HepG2 (cell line): ENCODE results near the gene NPHP3. TPM values are rescaled to one million over a fixed set of nuclear protein-coding genes. Genes with fewer than 3 reads are reported as not detected.
A peak's percentile ranks its signal among the peaks of the same experiment; 100 is the strongest.

ENCODE experiments used
- BORCS8-MEF2B ChIP-seq: sonication (generic); formaldehyde crosslinking; IDR thresholded peaks from 2 replicates; pipeline ENCODE4 v1.8.0; 2022; ENCODE audit warnings: mild to moderate bottlenecking, missing genetic modification reagents
- HBP1 ChIP-seq: IDR thresholded peaks from 2 replicates; pipeline ENCODE4 v1.6.1; 2016; ENCODE audit warnings: low read depth, control low read depth
- IRF1 ChIP-seq: sonication (generic); formaldehyde crosslinking; IDR thresholded peaks from 2 replicates; pipeline ENCODE4 v1.4.0; 2020; ENCODE audit warnings: low read depth, mild to moderate bottlenecking, missing genetic modification reagents
- KDM5B ChIP-seq: sonication (generic); formaldehyde crosslinking; IDR thresholded peaks from 2 replicates; pipeline ENCODE4 v1.4.0; 2020; ENCODE audit warnings: missing genetic modification reagents, mild to moderate bottlenecking, borderline replicate concordance
- KMT2B ChIP-seq: IDR thresholded peaks from 2 replicates; pipeline ENCODE4 v1.6.1; 2016; ENCODE audit warnings: missing genetic modification reagents, missing compliant biosample characterization
- NCOA2 ChIP-seq: sonication (generic); formaldehyde crosslinking; IDR thresholded peaks from 2 replicates; pipeline ENCODE4 v1.8.0; 2022; ENCODE audit warnings: inconsistent platforms
- PPARG ChIP-seq: conservative IDR thresholded peaks from 2 replicates; pipeline ENCODE4 v1.6.1; 2016; ENCODE audit warnings: missing biosample characterization, missing genetic modification reagents
- SRF ChIP-seq: IDR thresholded peaks from 2 replicates; pipeline ENCODE4 v1.6.1; 2011; ENCODE audit warnings: mild to moderate bottlenecking, low read depth, low read length, moderate library complexity
- THRA ChIP-seq: sonication (generic); formaldehyde crosslinking; IDR thresholded peaks from 2 replicates; pipeline ENCODE4 v1.4.0; 2020; ENCODE audit warnings: missing genetic modification reagents, borderline replicate concordance
- ZNF256 ChIP-seq: sonication (generic); formaldehyde crosslinking; conservative IDR thresholded peaks from 2 replicates; pipeline ENCODE4 v1.4.0; 2020; ENCODE audit warnings: missing genetic modification reagents
- ZNF282 ChIP-seq: fragments of 450-650 bp; IDR thresholded peaks from 2 replicates; pipeline ENCODE4 v1.6.1; 2018; ENCODE audit not compliant: partially characterized antibody
- ZNF460 ChIP-seq: sonication (generic); formaldehyde crosslinking; IDR thresholded peaks from 2 replicates; pipeline ENCODE4 v1.5.1; 2020; ENCODE audit warnings: missing genetic modification reagents, mild to moderate bottlenecking, borderline replicate concordance
- ZNF598 ChIP-seq: sonication (generic); formaldehyde crosslinking; IDR thresholded peaks from 2 replicates; pipeline ENCODE4 v1.5.1; 2020; ENCODE audit warnings: mild to moderate bottlenecking, missing genetic modification reagents, borderline replicate concordance
- ZNF792 ChIP-seq: IDR thresholded peaks from 2 replicates; pipeline ENCODE4 v1.6.1; 2016
- ZNF850 ChIP-seq: sonication (generic); formaldehyde crosslinking; conservative IDR thresholded peaks from 2 replicates; pipeline ENCODE4 v1.9.0; 2021; ENCODE audit warnings: mild to moderate bottlenecking, missing genetic modification reagents
- polyA plus RNA-seq, 8 experiments: library from polyadenylated mRNA; depleted of rRNA in 3 of 8; stranded (reverse) in 7 of 8; unstranded in 1 of 8; fragments of >200 nt; fragmentation: Illumina TruSeq in 4 of 8; extraction: Trizol in 4 of 8; gene quantifications; 2 replicates each; pipeline versions ENCODE4 v1.2.1 to v1.2.3, GENCODE V29; 2011 to 2016; ENCODE audit warnings: low read depth in 4 of 8, missing spikeins in 1 of 8, mixed read lengths in 1 of 8; ENCODE audit not compliant: insufficient read depth in 1 of 8
- total RNA-seq, 5 experiments: library from RNA; depleted of rRNA; stranded (reverse); fragments of >200 nt; fragmentation: Illumina TruSeq; extraction: Trizol; gene quantifications; 2 replicates each; pipeline ENCODE4 v1.2.3, GENCODE V29; 2016; ENCODE audit warnings: low read depth in 1 of 5
- TF ChIP-seq, protein P1 (sequence below): sonication (generic); formaldehyde crosslinking; IDR thresholded peaks from 2 replicates; pipeline ENCODE4 v1.4.0; 2020; ENCODE audit warnings: missing genetic modification reagents
- TF ChIP-seq, protein P2 (sequence below): sonication (generic); formaldehyde crosslinking; IDR thresholded peaks from 2 replicates; pipeline ENCODE4 v1.5.1; 2020; ENCODE audit warnings: mild to moderate bottlenecking, missing genetic modification reagents
- TF ChIP-seq, protein P3 (sequence below): sonication (generic); formaldehyde crosslinking; IDR thresholded peaks from 2 replicates; pipeline ENCODE4 v1.4.0; 2020; ENCODE audit warnings: missing genetic modification reagents, borderline replicate concordance

Gene NPHP3
- total and polyA plus RNA-seq, 2 of the 13 experiments (the other 11 are each of a cell fraction or from before 2014, with no cell fraction given) = 11.0 to 20.2 TPM

GRCh38 chr3:132659365-132660051 is 62.7 kb downstream of the NPHP3 start, which contains the start of gene ACAD11 (continued):
- TF ChIP-seq THRA (CRISPR knock-in tag) = no peak
- no peak for TF ChIP-seq PPARG
- no peak for TF ChIP-seq ZNF850
- TF ChIP-seq, protein P1, sequence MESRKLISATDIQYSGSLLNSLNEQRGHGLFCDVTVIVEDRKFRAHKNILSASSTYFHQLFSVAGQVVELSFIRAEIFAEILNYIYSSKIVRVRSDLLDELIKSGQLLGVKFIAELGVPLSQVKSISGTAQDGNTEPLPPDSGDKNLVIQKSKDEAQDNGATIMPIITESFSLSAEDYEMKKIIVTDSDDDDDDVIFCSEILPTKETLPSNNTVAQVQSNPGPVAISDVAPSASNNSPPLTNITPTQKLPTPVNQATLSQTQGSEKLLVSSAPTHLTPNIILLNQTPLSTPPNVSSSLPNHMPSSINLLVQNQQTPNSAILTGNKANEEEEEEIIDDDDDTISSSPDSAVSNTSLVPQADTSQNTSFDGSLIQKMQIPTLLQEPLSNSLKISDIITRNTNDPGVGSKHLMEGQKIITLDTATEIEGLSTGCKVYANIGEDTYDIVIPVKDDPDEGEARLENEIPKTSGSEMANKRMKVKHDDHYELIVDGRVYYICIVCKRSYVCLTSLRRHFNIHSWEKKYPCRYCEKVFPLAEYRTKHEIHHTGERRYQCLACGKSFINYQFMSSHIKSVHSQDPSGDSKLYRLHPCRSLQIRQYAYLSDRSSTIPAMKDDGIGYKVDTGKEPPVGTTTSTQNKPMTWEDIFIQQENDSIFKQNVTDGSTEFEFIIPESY (CRISPR knock-in tag) = no peak
- no peak for TF ChIP-seq KMT2B
- TF ChIP-seq KDM5B = no peak
- TF ChIP-seq ZNF598 (CRISPR knock-in tag) = no peak; the same call in 1 of the 2 replicates
- TF ChIP-seq, protein P2, sequence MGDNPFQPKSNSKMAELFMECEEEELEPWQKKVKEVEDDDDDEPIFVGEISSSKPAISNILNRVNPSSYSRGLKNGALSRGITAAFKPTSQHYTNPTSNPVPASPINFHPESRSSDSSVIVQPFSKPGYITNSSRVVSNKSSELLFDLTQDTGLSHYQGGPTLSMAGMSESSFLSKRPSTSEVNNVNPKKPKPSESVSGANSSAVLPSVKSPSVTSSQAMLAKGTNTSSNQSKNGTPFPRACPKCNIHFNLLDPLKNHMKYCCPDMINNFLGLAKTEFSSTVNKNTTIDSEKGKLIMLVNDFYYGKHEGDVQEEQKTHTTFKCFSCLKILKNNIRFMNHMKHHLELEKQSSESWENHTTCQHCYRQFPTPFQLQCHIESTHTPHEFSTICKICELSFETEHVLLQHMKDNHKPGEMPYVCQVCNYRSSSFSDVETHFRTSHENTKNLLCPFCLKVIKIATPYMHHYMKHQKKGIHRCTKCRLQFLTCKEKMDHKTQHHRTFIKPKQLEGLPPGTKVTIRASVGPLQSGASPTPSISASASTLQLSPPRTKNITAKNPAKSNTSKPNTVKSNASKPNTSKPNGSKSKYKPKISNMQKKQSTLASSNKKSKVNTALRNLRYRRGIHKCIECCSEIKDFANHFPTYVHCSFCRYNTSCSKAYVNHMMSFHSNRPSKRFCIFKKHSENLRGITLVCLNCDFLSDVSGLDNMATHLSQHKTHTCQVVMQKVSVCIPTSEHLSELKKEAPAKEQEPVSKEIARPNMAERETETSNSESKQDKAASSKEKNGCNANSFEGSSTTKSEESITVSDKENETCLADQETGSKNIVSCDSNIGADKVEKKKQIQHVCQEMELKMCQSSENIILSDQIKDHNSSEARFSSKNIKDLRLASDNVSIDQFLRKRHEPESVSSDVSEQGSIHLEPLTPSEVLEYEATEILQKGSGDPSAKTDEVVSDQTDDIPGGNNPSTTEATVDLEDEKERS (CRISPR knock-in tag) = no peak
- TF ChIP-seq HBP1 (CRISPR knock-in tag) = no peak; the same call in 1 of the 2 replicates
- no peak for TF ChIP-seq ZNF460 (CRISPR knock-in tag)
- TF ChIP-seq ZNF256 = peak; percentile 53; the same call in 1 of the 2 replicates
- 0 out of 2 replicates have a peak, but pooled peaks have one; percentile 27 for TF ChIP-seq ZNF792 (CRISPR knock-in tag)
- TF ChIP-seq ZNF282 = no peak
- TF ChIP-seq IRF1 = 0 out of 2 replicates have a peak, but pooled peaks have one; percentile 27
- no peak for TF ChIP-seq NCOA2 (CRISPR knock-in tag)
- no peak for TF ChIP-seq BORCS8-MEF2B (CRISPR knock-in tag)
- no peak for TF ChIP-seq SRF
- TF ChIP-seq, protein P3, sequence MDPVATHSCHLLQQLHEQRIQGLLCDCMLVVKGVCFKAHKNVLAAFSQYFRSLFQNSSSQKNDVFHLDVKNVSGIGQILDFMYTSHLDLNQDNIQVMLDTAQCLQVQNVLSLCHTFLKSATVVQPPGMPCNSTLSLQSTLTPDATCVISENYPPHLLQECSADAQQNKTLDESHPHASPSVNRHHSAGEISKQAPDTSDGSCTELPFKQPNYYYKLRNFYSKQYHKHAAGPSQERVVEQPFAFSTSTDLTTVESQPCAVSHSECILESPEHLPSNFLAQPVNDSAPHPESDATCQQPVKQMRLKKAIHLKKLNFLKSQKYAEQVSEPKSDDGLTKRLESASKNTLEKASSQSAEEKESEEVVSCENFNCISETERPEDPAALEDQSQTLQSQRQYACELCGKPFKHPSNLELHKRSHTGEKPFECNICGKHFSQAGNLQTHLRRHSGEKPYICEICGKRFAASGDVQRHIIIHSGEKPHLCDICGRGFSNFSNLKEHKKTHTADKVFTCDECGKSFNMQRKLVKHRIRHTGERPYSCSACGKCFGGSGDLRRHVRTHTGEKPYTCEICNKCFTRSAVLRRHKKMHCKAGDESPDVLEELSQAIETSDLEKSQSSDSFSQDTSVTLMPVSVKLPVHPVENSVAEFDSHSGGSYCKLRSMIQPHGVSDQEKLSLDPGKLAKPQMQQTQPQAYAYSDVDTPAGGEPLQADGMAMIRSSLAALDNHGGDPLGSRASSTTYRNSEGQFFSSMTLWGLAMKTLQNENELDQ = no peak
